OCI-LY7 (cell line): Measurements from ENCODE around the gene SLC45A1. TPM values are rescaled to one million over a fixed set of nuclear protein-coding genes. Genes with fewer than 3 reads are reported as not detected.

Experiments used
- BruUV-seq: library from RNA; stranded (reverse); fragments of 400-500 nt; replicated peaks from 2 replicates; lab custom pipeline; 2021; lab: Mats Ljungman, UMichigan
- CTCF ChIA-PET: fragments of 300-600 bp; sonication (Branson Sonifier 250); formaldehyde crosslinking; loops from one replicate; lab custom pipeline; 2022; ENCODE audit warnings: antibody characterized with exemption; ENCODE audit not compliant: unreplicated experiment; lab: Charles Lee
- POLR2A ChIA-PET: fragments of 300-600 bp; sonication (Branson Sonifier 250); formaldehyde crosslinking; loops from one replicate; lab custom pipeline; 2022; ENCODE audit warnings: antibody characterized with exemption; lab: Charles Lee
- DNase-seq: peaks from one replicate; pipeline ENCODE4 v3.0.0-alpha.2; 2015; ENCODE audit warnings: low spot score
- H2AFZ ChIP-seq: fragments of 200-600 bp; sonication (generic), shearing (Covaris generic); 2 replicates; pipeline ENCODE4 v1.6.1; 2014; ENCODE audit warnings: mild to moderate bottlenecking, antibody characterized with exemption, low read length, moderate library complexity
- H3K27ac ChIP-seq: fragments of 200-600 bp; sonication (generic); 2 replicates; pipeline ENCODE4 v1.5.1; 2014; ENCODE audit warnings: mixed run types, low read depth, mild to moderate bottlenecking, moderate library complexity, low read length, inconsistent platforms; ENCODE audit not compliant: poor library complexity, severe bottlenecking
- H3K36me3 ChIP-seq: fragments of 200-600 bp; sonication (generic); 2 replicates; pipeline ENCODE4 v1.6.1; 2014; ENCODE audit warnings: mild to moderate bottlenecking, antibody characterized with exemption, low read length, moderate library complexity, mixed read lengths; ENCODE audit not compliant: insufficient read depth
- H3K4me1 ChIP-seq: fragments of 200-600 bp; sonication (generic); 2 replicates; pipeline ENCODE4 v1.5.1; 2014; ENCODE audit warnings: mild to moderate bottlenecking, low read length; ENCODE audit not compliant: insufficient read depth, poor library complexity, severe bottlenecking
- H3K4me2 ChIP-seq: fragments of 200-600 bp; sonication (generic); 2 replicates; pipeline ENCODE4 v1.6.1; 2014; ENCODE audit warnings: mild to moderate bottlenecking, low read length
- H3K4me3 ChIP-seq: fragments of 200-600 bp; sonication (generic); 2 replicates; pipeline ENCODE4 v1.5.1; 2014; ENCODE audit warnings: mild to moderate bottlenecking, low read depth, low read length; ENCODE audit not compliant: poor library complexity, severe bottlenecking
- H3K79me2 ChIP-seq: fragments of 200-600 bp; sonication (generic); 2 replicates; pipeline ENCODE4 v1.6.1; 2016; ENCODE audit warnings: low read depth, mild to moderate bottlenecking, low read length, moderate library complexity, mixed read lengths; ENCODE audit not compliant: insufficient read depth
- H3K9me2 ChIP-seq: fragments of 200-600 bp; sonication (generic); 2 replicates; pipeline ENCODE4 v1.6.1; 2016; ENCODE audit warnings: mild to moderate bottlenecking, low read length, mixed read lengths; ENCODE audit not compliant: insufficient read depth
- H3K9me3 ChIP-seq: fragments of 200-600 bp; sonication (generic); 2 replicates; pipeline ENCODE4 v1.6.1; 2014; ENCODE audit warnings: mild to moderate bottlenecking, mixed run types, low read length, mixed read lengths
- H4K20me1 ChIP-seq: fragments of 200-600 bp; sonication (generic); 2 replicates; pipeline ENCODE4 v1.6.1; 2014; ENCODE audit warnings: mild to moderate bottlenecking, antibody characterized with exemption, low read length, moderate library complexity, mixed read lengths; ENCODE audit not compliant: insufficient read depth
- CTCF ChIP-seq: fragments of 200-600 bp; sonication (generic); conservative IDR thresholded peaks from 2 replicates; pipeline ENCODE4 v1.5.1; 2014; ENCODE audit warnings: mild to moderate bottlenecking, antibody characterized with exemption, low read length, moderate library complexity, mixed read lengths
- EZH2phosphoT487 ChIP-seq: fragments of 200-600 bp; sonication (generic); IDR thresholded peaks from 2 replicates; pipeline ENCODE4 v1.6.1; 2018; ENCODE audit warnings: low read depth, borderline replicate concordance, mild to moderate bottlenecking, mixed run types, antibody characterized with exemption, low read length, moderate library complexity, mixed read lengths
- intact Hi-C: fragments of 100-400 bp; cut with micrococcal nuclease; formaldehyde crosslinking; loops from one replicate; pipeline ENCODE4 v1.10.0; 2022; ENCODE audit not compliant: unreplicated experiment
- total RNA-seq, 2 experiments: library from RNA; depleted of rRNA in 1 of 2; stranded (reverse); fragments of >200 nt in 1 of 2; shearing (Covaris generic) in 1 of 2; gene quantifications; 2 replicates each; pipeline ENCODE4 v1.2.3, GENCODE V29; 2014 to 2022

SLC45A1 gene
- total RNA-seq, 2 experiments from 2014 or later, result not detected

- Histone ChIP-seq H4K20me1 (0 out of 2 replicates have a peak, but pooled peaks cover 4% of the 10 kb centered on the region), H3K36me3 (peaks cover 98% of the 10 kb centered on the region), H3K4me1 (peaks cover 24% of the 10 kb centered on the region), H3K9me2 (no peaks in the 10 kb centered on the region), H3K9me3 (no peaks in the 10 kb centered on the region), H3K27ac (no peak overlapping the region), H3K4me3 (no peak overlapping the region), H2AFZ (no peak overlapping the region), H3K79me2 (peaks cover 25% of the 10 kb centered on the region), H3K4me2 (no peak overlapping the region)
- no peak for DNase-seq
- intact Hi-C loops, result no loop called here
- TF ChIP-seq EZH2phosphoT487 (no peak), CTCF (no peak)
- POLR2A ChIA-PET, result interaction anchor here (0.8 kb wide), 1 partner anchor 44 kb away, joined by 3 read pairs; no protein-coding TSS in a partner anchor
- CTCF ChIA-PET, result no interaction called here
- no TSS peak for BruUV-seq
Measured at GRCh38 chr1:8363186-8363766, 45.4 kb downstream of the SLC45A1 start.

DNA sequence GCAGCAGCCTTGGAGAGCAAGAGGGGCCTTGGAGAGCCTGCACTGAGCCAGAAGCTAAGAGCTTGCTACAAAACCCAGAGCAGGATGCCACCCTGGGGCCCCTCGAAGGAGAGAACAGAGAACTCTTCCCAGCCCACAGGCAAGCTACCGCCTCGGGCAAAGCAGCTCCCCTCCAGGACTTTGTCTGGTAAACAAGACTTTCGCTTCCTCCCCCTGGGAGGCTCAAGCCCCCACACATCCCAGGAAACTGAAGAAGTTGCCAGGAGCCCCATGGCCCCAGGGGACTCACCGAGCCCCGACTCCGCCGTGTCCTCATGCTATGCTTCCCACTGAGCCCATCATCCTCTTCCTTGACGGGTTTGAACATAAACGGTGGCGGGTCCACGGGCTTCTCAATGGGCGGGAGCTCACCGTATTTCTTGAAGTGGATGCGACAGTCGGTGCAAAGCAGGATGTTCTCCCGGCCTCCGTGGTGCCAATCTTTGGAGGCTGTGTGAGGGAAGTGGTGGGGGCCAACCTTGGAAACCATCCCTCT lies 45.9 kb downstream of the SLC45A1 start:
- Histone ChIP-seq H3K27ac (no peak overlapping the region), H4K20me1 (peaks cover 7% of the 10 kb centered on the region; the same call in 1 of the 2 replicates), H3K79me2 (peaks cover 31% of the 10 kb centered on the region), H3K4me2 (no peak overlapping the region), H2AFZ (no peak overlapping the region), H3K9me3 (no peaks in the 10 kb centered on the region), H3K36me3 (peaks cover 97% of the 10 kb centered on the region), H3K4me1 (peaks cover 24% of the 10 kb centered on the region), H3K9me2 (no peaks in the 10 kb centered on the region), H3K4me3 (no peak overlapping the region)
- CTCF ChIA-PET, result no interaction called here
- intact Hi-C loops, result no loop called here
- POLR2A ChIA-PET, result interaction anchor here (0.8 kb wide), 1 partner anchor 44 kb away, joined by 3 read pairs; no protein-coding TSS in a partner anchor
- DNase-seq, result no peak
- no peak for TF ChIP-seq EZH2phosphoT487
- TF ChIP-seq CTCF, result no peak
- no TSS peak for BruUV-seq
